NCI-H446 (cell line): ENCODE measurements around the gene SMURF2.
"Not testable (repeated sequence)": the region's sequence is repeated elsewhere in the genome, so short reads cannot be mapped to it uniquely, and the experiment has no call there.

Experiments
- DNase-seq, 2 experiments: peaks; one replicate each; lab custom pipeline; 2025; lab: John Stamatoyannopoulos, UW

The SMURF2 gene

DNA sequence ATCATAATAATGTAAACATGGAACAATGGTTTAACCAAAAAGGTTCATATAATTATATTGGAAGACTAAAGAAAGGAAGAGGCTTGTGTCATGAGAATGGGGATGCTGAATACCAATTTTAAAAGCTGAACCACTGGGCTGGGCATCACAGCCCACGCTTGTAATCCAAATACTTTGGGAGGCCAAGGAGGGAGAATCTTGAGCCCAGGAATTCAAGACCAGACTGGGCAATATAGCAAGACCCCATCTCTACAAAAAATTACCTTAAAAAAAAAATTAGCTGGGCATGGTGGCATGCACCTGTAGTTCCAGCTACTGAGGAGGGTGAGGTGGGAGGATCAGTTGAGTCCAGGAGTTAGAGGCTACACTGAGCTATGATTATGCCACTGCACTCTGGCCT, 65.1 kb downstream of the SMURF2 start:
- DNase-seq, result no peak

DNA sequence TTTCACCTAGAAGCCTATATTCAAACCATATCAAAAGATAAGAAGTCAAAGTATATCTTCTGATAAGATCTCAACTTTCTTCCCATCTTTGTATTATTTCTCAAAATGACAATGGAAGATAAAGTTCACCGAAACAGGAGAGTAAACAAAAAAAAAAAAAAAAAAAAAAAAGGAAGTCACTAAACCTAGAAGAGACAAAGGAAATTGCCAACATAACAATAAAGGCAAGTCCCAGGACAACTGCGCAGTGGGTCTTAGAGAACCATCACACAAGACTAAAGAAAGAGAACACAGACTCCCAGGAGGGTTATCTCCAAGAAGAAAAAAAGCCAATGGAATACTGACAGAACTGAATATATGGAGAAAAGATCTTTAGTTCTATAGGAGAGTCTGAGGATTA, 65.7 kb downstream of the SMURF2 start:
- no peak for DNase-seq

DNA sequence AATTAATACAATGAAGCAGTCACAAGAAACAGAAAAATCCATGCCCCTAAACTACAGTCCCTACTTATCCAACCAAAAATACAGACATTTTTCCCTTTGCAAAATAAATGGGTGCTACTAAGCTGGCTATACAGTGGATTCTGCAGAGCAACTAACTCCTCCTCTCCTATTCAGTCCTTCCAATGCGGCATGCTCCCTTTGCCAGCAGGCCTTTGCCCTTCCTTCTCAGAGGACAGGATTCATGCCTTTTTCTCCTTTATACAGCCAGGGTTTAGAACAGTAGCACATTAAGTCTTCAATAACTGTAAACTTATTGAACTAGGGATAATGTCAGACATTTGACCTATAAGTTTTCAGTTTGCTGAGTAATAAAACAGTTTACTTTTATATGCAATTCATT, 70.2 kb downstream of the SMURF2 start:
- no peak for DNase-seq

DNA sequence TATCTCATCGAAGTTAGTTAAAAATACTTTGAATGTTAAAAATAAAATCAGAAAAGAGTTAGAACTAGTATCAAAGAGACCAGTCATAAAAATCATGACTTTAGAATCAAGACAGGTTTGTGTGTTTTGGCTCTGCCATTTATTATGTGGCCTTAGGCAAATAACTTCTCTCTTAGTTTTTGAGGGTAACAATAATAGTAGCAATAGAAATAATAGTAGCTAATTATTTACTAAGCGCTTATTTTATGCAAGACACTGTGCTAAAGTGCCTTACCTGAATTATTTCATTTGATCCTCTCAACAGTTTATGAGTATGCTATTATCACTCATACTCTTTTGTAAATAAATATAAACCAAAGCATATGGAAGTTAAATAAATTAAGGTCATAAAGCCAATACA, 77.0 kb downstream of the SMURF2 start:
- DNase-seq, result no peak

DNA sequence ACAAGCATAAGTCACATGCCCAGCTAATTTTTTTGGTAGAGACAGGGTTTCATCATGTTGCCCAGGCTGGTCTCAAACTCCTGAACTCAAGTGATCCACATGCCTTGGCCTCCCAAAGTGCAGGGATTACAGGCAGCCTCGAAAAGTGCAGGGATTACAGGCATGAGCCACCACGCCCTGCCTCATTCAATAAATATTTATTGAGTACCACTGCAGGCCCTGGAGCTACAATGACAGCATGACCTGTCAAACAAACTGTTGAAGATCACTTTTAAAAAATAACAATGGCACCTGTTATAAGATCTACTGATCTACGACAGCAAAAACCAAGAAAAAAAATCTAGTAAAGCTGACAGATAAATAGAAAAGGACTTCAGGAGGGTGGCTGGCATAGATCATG, 79.1 kb downstream of the SMURF2 start:
- DNase-seq, result no peak

DNA sequence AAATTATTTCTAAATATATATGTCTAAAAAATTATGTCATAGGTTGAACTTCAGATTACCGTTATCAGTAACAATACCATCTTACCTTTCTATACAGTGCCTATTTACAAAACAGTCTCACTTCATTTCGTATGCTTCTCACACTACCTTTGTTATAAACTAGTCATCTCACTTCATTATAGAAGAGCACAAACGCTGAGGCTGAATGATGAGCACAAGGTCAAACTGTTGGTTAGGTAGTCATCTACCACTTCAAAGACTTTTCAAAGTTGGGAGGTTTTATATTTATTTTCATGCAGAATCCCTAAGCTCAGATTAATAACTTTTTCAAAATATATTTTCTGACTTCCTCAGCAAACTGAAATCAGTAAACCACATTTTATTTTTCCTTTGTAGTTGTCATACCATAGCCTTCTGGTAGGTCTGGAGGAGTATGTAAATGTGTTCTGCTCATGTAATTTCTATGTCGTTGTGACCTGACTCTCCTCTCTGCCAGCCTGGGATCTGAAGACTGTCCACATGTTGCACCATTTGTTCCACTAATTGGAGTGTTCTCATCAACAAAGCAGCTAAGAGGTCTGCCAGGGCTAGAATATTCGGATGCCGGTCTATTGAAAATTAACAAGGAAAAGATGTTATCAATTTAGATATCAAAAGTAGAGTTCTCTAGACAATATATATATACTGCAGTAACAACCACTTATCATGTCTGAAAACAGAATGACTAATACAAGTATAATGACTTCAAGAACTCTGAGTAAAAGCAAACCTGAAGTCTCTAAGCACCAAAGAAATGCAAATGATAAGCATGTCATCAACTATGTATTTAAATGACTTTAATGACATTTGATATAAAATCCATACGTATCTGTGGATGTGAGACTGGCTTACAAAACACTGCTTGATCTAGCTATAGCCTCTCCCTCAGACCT, 81.5 kb downstream of the SMURF2 start:
- no peak for DNase-seq

DNA sequence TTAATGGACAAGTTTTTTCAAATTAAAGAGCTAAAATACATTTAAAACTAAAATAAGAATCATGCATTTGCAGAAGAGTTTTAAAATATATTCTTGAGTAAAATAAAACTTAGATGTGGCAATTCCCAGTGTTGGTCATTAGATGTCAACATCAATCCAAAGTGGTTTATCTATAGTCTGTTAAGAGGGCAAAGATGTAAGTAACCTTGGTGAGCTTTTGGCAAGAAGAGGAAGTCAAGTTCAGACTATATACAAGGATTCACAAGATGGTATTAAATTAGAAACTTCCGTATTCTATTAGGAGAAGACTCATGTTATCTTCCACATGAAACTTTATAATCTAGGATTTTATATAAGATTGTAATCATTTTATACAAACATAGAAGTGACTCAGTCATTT, 82.2 kb downstream of the SMURF2 start:
- DNase-seq, result no peak

DNA sequence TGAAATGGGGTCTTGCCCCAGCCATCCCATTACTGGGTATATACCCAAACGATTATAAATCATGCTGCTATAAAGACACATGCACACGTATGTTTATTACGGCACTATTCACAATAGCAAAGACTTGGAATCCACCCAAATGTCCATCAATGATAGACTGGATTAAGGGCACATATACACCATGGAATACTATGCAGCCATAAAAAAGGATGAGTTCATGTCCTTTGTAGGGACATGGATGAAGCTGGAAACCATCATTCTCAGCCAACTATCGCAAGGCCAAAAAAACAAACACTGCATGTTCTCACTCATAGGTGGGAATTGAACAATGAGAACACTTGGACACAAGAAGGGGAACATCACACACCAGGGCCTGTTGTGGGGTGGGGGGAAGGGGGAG, 85.1 kb downstream of the SMURF2 start:
- not testable (repeated sequence) for DNase-seq

DNA sequence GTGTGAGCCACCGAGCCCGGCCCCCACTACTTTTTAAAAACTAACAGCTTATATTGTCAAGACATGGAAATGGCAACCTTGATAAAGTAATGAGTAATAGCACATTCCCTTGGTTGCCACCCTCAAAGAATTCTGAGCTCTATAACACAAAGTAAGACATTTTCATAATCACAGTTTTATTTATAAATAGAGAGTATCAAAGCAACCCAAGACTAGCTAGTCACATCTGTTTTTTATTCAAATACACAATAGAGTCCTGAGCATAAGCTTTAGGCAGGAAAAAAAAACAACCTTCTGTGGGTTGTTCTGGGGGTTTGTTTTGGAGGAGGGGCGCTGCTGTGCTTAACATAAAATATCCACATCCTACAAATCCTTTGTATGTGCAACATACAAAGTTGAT, 86.7 kb downstream of the SMURF2 start:
- no peak for DNase-seq

DNA sequence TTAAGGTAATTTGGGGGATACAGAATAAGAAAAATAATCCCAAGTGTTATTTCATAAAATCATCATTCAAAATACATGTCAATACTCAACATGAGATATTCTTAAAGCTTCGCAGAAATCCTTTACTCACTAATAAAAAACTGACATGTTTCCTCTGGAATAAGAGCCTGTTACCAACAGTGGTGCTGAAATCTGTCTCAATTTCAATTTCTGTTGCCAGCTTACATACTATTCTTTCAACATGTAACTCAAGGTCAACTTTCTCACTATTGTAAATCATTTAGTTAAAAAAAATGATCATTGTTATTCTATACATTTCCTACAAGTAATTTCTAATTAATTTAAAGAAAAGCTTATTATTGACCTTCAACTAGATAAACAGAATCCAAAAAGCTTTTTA, 87.5 kb downstream of the SMURF2 start:
- no peak for DNase-seq

DNA sequence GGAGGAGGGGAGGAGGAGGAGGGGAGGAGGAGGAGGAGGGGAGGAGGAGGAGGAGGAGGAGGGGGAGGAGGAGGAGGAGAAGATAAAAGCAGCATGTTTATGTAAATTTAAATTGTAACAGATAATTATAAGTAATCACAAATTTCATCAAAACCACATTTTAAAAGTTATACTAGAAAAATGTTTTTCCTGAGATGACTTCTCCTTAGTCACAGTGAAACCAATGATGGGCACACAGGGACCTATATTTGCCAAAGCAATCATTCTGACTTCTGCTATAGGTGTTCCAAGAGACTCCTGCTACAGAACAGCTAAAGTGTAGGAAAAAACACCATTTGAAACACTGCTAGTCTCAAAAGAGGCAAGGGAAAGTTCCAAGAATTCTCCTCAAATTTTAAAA, 88.9 kb downstream of the SMURF2 start:
- no peak for DNase-seq

DNA sequence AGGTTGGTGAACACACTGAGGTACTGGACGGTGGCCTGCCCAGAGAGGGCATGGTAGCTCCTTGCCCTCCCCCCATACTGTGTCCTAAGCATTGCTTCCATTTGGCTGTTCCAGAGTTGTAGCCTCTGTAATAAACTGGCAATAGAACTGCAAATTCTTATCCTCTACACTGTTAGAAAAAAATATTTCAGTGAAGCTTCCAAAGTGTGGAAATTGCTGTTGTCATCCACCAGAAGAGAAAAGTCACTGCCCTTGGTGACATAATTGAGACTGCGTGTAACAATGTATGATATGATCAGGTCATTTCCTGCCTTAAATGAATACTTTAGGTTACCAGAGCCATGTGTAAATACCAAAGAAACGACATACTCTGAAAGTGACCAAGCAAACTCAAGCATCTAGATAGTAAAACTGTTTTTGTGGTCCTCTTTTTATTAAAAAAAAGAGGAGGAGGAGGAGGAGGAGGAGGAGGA, 89.4 kb downstream of the SMURF2 start:
- no peak for DNase-seq

DNA sequence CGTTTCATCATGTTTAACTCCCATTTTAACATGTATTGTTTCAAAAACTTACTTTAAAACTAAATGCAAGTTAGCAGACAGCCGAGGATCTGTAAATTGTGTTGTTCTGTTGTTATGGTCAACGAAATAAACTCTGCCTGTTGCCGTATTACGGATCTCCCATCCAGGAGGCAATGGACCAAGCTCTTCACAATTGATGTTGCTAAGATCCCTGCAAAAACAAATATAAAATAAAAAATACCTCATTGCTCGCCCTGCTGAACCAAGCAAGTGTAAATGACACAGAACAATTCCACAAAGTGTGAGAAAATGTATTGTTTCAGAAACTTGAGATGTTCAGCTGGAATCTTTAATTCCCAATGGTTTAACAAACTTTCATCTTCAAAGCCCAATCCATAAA, 90.4 kb downstream of the SMURF2 start:
- DNase-seq, result no peak

DNA sequence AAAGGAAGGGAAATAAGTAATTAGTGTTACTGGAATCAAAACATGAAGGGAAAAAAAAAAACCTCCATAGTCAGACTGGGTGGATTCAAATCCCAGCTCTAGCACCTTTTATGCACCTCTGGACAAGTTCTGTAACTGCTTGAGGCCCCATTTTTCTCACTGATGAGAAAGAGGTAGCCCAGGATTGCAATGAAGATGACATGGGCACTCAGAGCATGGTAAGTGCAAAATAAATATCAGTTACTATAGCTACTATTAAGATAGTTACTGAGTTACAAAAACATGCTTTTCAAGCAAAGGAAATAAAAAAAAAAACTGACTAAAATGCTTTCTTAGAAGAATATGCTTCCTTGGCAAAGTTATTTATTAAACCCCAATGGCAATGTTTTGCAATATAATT, 96.5 kb downstream of the SMURF2 start:
- DNase-seq, result no peak

DNA sequence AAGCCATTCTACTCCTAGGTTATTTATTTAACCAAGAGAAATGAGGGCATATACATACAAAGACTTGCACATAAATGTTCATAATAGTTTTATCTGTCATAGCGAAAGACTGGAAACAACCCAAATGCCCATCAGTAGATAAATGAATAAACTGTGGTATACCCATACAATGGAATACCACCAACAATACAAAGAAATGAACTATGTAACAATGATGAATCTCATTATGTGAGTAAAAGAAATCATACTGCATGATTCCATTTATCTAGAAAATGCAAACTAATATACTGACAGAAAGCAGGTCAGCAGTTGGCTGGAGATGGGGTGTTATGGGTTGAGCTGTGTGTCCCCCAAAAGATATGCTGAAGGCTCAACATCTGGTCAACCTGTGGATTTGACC, 98.0 kb downstream of the SMURF2 start:
- no peak for DNase-seq

DNA sequence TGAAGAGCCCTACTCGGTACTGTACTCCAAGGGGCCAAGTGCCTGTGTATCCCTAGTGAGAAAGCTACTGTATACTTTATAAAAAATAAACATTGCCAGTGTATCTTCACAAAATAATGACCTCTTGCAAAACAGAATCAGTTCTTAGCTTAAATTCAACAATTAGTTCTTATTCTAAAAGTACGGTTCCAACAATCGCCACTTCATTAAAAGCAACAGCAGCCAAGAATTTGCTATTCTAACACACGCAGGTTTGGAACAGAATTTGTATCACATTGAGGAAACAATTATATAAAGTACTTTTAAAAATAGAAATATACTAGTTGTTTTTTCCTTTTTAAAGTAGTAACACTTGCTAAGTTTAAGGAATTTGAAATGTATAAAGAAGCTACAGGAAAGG, 106.8 kb downstream of the SMURF2 start:
- no peak for DNase-seq

DNA sequence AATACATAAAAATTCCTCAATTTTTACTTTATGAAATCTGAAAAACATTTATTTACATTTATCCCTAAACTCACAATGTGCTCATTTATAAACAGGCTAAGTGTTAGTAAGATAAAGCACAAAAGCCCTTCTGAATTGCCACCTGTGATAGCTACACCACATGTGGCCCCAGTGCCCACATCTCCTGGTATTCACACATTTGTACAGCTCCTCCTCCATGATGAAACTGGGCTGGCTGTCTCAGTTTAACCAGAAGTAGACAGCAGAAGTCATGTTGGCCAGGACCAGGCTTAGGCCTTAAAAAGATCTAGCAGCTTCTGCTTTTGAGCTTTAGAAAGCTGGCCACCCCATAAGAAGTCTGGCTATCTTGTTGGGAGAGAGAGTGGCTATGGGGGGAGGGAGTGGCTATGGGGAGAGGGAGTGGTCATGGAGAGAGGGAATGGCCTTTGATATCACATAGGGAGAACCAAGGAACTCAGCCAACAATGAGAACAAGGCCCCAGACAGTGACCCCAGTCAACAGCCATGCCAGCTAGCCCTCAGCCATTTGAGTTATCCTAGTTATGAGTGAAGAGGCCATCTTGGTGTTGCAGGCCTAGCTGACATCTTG, 108.0 kb downstream of the SMURF2 start:
- no peak for DNase-seq

DNA sequence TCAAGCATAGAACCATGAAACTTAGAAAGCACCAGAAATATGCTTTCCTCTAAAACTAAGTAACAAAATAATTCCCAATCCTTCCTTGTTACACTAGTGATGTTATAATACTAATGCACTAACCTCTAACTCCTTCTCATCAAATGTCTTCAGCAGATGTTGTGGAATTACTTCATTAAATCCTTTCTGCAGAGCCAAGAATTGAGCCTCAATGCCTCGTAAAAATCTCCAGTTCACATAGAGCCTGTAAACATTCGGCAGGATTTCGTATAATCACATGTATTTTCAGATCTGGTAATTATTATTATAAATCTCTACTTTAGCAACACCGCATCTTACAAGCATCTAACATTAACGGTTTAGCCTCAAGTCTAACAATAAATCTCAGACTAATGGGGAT, 110.6 kb downstream of the SMURF2 start:
- no peak for DNase-seq

DNA sequence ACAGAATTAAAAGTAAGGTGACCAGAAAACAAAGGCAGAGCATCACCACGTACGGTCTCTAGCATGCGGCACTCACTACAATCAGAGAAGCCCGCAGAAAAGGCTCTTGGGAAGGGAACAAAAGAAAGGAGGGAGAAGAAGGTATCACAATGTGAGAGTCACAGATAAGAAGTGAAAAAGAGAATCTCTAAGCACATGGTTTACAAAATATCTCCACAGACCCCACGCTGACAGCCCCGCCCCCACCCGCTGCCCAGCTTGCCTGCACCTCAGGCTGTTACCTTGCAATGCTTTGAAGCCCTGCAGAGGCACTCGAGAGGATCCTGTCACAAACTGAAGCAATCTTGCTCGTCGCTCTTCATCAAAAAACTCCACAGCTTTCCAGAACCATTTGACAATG, 114.8 kb downstream of the SMURF2 start:
- no peak for DNase-seq

DNA sequence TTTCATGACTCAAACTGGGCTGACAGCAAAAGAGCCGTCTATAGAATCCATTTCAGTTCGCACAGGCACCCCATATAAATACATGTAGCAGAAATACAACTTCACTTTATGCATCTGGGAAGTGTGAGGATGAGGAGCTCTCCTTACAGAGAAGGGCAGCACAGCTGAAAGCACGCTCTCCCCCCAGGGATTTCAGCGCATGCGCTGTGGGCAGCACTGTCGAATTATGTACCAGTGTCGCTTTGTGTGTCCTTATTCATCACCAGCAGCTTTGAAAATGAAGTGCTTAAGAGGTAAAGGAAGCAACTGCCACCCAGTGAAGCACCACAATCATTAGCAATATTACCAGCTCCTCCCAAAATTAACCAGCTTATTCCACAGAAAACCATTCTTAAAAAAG, 115.4 kb downstream of the SMURF2 start:
- no peak for DNase-seq

DNA sequence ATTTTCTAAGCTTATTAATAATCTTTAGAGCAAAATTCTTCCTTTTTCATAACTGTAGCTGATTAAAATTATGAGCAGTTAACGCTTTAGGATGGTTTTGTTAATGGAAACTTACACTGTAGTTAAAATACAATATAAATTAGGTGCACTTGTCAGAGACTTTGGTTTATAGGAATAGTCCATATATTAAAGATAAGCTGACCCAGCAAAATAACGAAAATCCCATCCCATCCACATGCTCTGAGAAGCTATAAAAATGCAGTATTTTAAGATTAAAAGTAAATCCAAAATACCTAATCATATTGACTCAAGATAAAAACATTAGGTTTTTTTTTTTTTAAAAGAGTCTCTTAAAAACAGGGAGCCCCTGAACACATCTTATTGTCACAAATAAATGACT, 117.4 kb downstream of the SMURF2 start:
- DNase-seq, result no peak

DNA sequence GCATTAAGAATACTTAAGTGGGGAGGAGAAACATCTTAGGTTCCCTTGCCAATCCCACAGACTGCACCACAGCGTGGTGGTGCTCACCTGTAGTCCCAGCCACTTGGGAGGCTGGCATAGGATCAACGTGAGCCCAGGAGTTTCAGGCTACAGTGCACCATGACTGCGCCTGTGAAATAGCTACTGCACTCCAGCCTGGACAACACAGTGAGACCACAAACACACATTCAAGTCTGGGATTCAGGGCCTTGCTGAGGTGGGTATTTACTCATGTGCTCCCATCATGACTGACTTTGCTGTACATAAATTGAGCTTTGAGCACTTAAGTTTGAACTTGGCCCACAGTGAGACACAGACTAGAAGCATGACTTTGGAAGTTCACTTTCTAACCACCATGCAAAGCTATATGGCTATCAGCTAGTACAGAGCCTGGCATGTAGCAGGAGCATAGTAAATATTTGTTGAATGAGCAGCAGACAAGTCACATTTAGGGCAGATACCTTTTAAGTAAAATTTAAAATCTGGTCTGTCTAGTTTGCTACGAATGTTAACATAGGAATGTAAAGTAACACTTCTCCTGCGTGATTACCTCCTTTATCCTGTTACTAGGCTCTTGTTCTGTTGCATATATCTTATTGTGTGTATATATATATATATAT, 121.9 kb downstream of the SMURF2 start:
- no peak for DNase-seq

DNA sequence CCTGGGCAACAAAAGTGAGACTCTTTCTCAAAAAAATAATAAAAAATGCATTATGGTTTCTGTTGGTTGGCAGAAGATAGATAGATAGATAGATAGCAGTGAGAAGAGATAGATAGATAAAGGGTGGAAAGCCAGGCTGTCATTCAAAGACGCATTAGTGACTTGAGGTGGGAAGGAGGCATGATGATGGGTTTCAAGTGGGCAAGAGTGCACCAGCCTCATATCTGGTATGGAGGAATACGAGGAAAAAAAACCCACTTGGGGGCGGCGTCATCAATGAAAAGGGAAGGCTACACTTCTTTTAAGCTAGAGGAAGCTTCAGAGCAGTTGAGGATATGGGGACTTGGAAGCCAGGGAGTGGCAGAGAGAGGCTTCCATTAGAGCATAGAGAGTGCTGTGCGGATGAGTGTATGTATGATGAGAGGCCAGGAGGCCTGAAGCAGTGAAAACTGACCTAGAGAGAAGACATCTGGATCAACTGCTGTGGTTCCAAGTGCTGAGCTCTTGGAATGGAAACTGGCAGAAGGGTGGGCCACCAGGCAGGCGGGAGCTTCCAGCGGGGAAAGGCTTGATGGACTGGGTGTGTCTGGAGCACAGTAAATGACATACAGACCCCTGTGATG, 123.5 kb downstream of the SMURF2 start:
- no peak for DNase-seq
